C4-2B (cell line): ENCODE measurements around the gene CRLF2.
"Not testable (repeated sequence)": the region's sequence is repeated elsewhere in the genome, so short reads cannot be mapped to it uniquely, and the experiment has no call there.

Experiments
- ZFX ChIP-seq: fragments of 450-650 bp; IDR thresholded peaks from 2 replicates; pipeline ENCODE4 v1.6.1; 2017
- TF ChIP-seq, protein P1 (sequence below): fragments of 450-650 bp; conservative IDR thresholded peaks from 2 replicates; pipeline ENCODE4 v1.5.1; 2017; ENCODE audit warnings: mild to moderate bottlenecking

GRCh38 chrX:1228101-1228500 lies 15.7 kb upstream of the CRLF2 start:
- TF ChIP-seq, protein P1, sequence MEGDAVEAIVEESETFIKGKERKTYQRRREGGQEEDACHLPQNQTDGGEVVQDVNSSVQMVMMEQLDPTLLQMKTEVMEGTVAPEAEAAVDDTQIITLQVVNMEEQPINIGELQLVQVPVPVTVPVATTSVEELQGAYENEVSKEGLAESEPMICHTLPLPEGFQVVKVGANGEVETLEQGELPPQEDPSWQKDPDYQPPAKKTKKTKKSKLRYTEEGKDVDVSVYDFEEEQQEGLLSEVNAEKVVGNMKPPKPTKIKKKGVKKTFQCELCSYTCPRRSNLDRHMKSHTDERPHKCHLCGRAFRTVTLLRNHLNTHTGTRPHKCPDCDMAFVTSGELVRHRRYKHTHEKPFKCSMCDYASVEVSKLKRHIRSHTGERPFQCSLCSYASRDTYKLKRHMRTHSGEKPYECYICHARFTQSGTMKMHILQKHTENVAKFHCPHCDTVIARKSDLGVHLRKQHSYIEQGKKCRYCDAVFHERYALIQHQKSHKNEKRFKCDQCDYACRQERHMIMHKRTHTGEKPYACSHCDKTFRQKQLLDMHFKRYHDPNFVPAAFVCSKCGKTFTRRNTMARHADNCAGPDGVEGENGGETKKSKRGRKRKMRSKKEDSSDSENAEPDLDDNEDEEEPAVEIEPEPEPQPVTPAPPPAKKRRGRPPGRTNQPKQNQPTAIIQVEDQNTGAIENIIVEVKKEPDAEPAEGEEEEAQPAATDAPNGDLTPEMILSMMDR = not testable (repeated sequence)
- TF ChIP-seq ZFX = not testable (repeated sequence)
